Thyroid gland (tissue), 4 donors: Measurements from ENCODE around the gene NEFH. TPM values are rescaled to one million over a fixed set of nuclear protein-coding genes. Genes with fewer than 3 reads are reported as not detected.

Source experiments
- DNase-seq, 2 donors: peaks; one replicate each; pipeline ENCODE4 v3.0.0-alpha.2; 2019
- H3K27ac ChIP-seq, 3 donors: fragments of 200-600 bp; sonication (generic); 1 replicate in 2 of 3; 2 replicates in 1 of 3; pipeline ENCODE4 v1.5.1; 2016 to 2019; ENCODE audit warnings: mild to moderate bottlenecking in 1 of 3, moderate library complexity in 1 of 3
- H3K27me3 ChIP-seq: fragments of 200-600 bp; sonication (generic); one replicate; pipeline ENCODE4 v1.5.1; 2019
- H3K36me3 ChIP-seq, 2 donors: fragments of 200-600 bp; sonication (generic); one replicate each; pipeline ENCODE4 v1.5.1; 2016 to 2019
- H3K4me1 ChIP-seq, 2 donors: fragments of 200-600 bp; sonication (generic); one replicate each; pipeline ENCODE4 v1.5.1; 2017 to 2019
- H3K4me3 ChIP-seq, 3 donors: fragments of 200-600 bp; sonication (generic); replicated peaks in 1 of 3; 1 replicate in 2 of 3; 2 replicates in 1 of 3; pipeline ENCODE4 v1.5.1; 2016; ENCODE audit warnings: mild to moderate bottlenecking in 1 of 3
- H3K9me3 ChIP-seq: fragments of 200-600 bp; sonication (generic); one replicate; pipeline ENCODE4 v1.5.1; 2017
- POLR2A ChIP-seq, 2 donors: fragments of 450-650 bp; IDR thresholded peaks; one replicate each; pipeline ENCODE4 v1.6.1; 2017; ENCODE audit warnings: antibody characterized with exemption in 2 of 2, mild to moderate bottlenecking in 2 of 2, moderate library complexity in 1 of 2
- WGBS, 2 donors: methylation state at CpG; one replicate each; pipeline ENCODE4 v1.1.5; 2017; 5-methylcytosine and 5-hydroxymethylcytosine counted together
- intact Hi-C: fragments of 100-400 bp; cut with DNase I; formaldehyde crosslinking; loops from one replicate; pipeline ENCODE4 v1.15.1; 2023
- total RNA-seq, 4 donors: library from RNA; depleted of rRNA; stranded (reverse); fragments of >200 nt; gene quantifications; one replicate each; pipeline ENCODE4 v1.2.3, GENCODE V29; 2016
- TF ChIP-seq, protein P1 (sequence below), 6 experiments: fragments of 200-600 bp in 3 of 6; fragments of 450-650 bp in 3 of 6; sonication (generic) in 3 of 6; IDR thresholded peaks; one replicate each; pipeline ENCODE4 v1.5.1; 2016 to 2019; ENCODE audit warnings: antibody characterized with exemption in 6 of 6, mild to moderate bottlenecking in 2 of 6, inconsistent platforms in 1 of 6, moderate library complexity in 1 of 6

The NEFH gene, protein sequence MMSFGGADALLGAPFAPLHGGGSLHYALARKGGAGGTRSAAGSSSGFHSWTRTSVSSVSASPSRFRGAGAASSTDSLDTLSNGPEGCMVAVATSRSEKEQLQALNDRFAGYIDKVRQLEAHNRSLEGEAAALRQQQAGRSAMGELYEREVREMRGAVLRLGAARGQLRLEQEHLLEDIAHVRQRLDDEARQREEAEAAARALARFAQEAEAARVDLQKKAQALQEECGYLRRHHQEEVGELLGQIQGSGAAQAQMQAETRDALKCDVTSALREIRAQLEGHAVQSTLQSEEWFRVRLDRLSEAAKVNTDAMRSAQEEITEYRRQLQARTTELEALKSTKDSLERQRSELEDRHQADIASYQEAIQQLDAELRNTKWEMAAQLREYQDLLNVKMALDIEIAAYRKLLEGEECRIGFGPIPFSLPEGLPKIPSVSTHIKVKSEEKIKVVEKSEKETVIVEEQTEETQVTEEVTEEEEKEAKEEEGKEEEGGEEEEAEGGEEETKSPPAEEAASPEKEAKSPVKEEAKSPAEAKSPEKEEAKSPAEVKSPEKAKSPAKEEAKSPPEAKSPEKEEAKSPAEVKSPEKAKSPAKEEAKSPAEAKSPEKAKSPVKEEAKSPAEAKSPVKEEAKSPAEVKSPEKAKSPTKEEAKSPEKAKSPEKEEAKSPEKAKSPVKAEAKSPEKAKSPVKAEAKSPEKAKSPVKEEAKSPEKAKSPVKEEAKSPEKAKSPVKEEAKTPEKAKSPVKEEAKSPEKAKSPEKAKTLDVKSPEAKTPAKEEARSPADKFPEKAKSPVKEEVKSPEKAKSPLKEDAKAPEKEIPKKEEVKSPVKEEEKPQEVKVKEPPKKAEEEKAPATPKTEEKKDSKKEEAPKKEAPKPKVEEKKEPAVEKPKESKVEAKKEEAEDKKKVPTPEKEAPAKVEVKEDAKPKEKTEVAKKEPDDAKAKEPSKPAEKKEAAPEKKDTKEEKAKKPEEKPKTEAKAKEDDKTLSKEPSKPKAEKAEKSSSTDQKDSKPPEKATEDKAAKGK
- total RNA-seq: under 1 TPM in 3 of 4 donors, not detected in 1; 0.27 to 0.44 (median 0.33) TPM

DNA sequence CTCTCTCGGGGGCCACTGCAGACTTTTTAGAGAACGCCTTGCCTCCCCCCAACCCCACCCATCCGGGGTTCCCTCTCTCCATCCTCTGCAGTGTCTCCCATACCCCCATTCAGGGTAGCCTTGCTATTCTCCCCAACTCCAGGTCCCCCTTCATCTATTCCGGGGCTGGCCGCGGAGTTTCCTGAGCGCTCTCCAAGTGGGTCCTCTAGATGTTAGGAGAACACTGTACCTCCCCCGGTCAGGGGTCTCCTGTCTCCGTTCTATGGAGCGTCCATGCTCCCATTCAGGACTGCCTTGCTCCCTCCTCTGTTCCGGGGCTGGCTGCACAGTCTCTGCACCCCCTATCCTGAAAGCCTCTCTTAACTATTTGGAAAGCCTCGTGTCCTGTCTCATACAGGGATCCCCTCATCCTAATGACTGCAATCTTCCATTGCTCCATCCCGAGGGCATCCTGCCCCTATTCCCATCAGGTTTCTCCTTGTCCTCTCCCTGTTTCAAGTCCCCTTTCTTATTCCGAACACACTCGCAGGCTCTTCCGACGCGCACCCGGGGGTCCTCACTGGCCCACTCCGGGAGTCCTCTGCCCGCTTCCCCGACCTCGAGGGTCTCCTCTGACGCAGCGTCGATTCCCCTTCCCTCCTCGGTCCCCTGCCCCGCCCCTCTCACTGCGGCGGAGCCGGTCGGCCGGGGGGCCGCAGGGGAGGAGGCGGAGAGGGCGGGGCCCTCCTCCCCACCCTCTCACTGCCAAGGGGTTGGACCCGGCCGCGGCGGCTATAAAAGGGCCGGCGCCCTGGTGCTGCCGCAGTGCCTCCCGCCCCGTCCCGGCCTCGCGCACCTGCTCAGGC, at the start of gene NEFH:
TSS of gene NEFH (plus strand) at position 802 of the 845 bp plus-strand sequence. CDS start 45 bp downstream, outside the sequence.
- Histone ChIP-seq H3K4me1 (peaks cover 5 to 13% of the 10 kb centered on the region in 2 donors), H3K27ac (no peak within 1 kb of the TSS), H3K4me3 (no peak within 1 kb of the TSS), H3K36me3 (no peaks in the 10 kb centered on the region), H3K27me3 (peaks cover 17% of the 10 kb centered on the region), H3K9me3 (no peaks in the 10 kb centered on the region)
- intact Hi-C loops: no loop called here
- TF ChIP-seq, protein P1, sequence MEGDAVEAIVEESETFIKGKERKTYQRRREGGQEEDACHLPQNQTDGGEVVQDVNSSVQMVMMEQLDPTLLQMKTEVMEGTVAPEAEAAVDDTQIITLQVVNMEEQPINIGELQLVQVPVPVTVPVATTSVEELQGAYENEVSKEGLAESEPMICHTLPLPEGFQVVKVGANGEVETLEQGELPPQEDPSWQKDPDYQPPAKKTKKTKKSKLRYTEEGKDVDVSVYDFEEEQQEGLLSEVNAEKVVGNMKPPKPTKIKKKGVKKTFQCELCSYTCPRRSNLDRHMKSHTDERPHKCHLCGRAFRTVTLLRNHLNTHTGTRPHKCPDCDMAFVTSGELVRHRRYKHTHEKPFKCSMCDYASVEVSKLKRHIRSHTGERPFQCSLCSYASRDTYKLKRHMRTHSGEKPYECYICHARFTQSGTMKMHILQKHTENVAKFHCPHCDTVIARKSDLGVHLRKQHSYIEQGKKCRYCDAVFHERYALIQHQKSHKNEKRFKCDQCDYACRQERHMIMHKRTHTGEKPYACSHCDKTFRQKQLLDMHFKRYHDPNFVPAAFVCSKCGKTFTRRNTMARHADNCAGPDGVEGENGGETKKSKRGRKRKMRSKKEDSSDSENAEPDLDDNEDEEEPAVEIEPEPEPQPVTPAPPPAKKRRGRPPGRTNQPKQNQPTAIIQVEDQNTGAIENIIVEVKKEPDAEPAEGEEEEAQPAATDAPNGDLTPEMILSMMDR (IDR thresholded peaks at IDR 0.05): no peak
- TF ChIP-seq POLR2A (IDR thresholded peaks at IDR 0.05): no peak
- DNase-seq: no peak
- WGBS, 2 donors: 5 to 9% methylated on average over 34 to 36 of the region's 48 CpGs

DNA sequence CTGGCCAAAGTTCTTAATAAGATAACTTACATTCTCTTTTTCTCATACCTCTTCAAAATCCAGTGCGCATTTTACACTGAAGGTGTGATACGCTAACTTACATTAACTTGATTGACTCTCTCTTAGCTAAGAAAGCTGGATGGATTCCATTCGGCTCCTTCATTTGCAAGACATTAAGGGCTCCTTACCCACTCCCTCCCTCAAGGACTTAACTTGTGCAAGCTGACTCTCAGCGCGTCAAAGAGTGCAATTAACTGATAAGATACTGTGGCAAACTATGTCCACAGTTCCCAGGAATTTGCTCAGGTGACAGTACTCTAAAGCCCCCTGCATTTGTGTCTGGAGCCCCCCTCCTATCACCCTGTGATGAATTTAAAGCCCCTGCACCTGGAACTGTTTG, 48.0 kb upstream of the NEFH start:
- H3K27me3 ChIP-seq: no peaks in the 10 kb centered on the region
- no peak overlapping the region for H3K27ac ChIP-seq
- no peak for DNase-seq
- no peak overlapping the region for H3K4me3 ChIP-seq
- TF ChIP-seq POLR2A (IDR thresholded peaks at IDR 0.05): no peak
- TF ChIP-seq, protein P1 (IDR thresholded peaks at IDR 0.05): no peak
- H3K9me3 ChIP-seq: no peaks in the 10 kb centered on the region
- intact Hi-C loops: no loop called here
- WGBS, 2 donors: 27 to 39% methylated on average over 5 of the region's 5 CpGs
- H3K36me3 ChIP-seq: no peaks in the 10 kb centered on the region
- H3K4me1 ChIP-seq: no peaks in the 10 kb centered on the region

DNA sequence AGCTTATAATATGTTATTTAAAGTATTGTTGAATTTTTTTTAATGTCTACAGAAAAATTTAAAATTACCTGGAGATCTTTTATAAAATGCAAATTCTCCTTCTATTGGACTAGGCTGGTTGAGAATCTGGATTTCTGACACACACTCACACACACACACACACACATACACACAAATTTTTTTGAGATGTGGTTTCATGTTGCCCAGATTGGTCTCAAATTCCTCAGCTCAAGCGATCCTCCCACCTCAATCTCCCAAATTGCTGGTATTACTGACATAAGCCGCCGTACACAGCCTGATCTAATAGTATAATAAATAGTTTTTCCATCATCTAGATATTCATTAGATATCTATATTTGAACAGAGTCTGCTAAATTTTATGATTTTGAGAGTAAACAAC, 46.2 kb upstream of the NEFH start:
- DNase-seq: no peak
- Histone ChIP-seq H3K27ac (no peak overlapping the region), H3K9me3 (no peaks in the 10 kb centered on the region), H3K36me3 (no peaks in the 10 kb centered on the region), H3K4me3 (no peak overlapping the region), H3K27me3 (no peaks in the 10 kb centered on the region), H3K4me1 (no peaks in the 10 kb centered on the region)
- TF ChIP-seq, protein P1 (IDR thresholded peaks at IDR 0.05): no peak
- no peak for TF ChIP-seq POLR2A (IDR thresholded peaks at IDR 0.05)
- intact Hi-C loops: no loop called here
- WGBS, 2 donors: 94 to 95% methylated on average over 3 of the region's 3 CpGs

DNA sequence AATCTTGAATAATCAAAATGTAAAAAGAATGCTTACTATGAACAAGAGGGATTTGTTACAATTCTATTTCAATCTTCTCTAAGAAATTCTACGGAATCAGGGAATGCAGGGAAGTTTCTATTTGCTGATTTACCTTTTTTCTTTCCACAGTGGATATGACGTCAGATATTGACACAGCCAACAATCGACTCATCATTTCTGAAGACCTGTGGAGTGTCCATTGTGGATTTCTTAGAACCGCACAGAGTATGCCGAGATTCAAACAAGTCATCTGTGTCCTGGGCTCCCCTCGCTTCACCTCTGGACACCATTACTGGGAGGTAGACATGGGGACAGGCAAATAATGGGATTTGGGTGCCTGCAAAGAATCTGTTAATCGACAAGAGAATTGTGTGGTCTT, 45.7 kb upstream of the NEFH start:
- no peak for TF ChIP-seq POLR2A (IDR thresholded peaks at IDR 0.05)
- TF ChIP-seq, protein P1 (IDR thresholded peaks at IDR 0.05): no peak
- Histone ChIP-seq H3K9me3 (no peaks in the 10 kb centered on the region), H3K27me3 (no peaks in the 10 kb centered on the region), H3K36me3 (no peaks in the 10 kb centered on the region), H3K4me3 (no peak overlapping the region), H3K27ac (no peak overlapping the region), H3K4me1 (no peaks in the 10 kb centered on the region)
- 80 to 90% methylated on average over 7 of the region's 7 CpGs for WGBS, 2 donors
- DNase-seq: no peak
- intact Hi-C loops: no loop called here
